A549 (cell line): Measurements from ENCODE around the gene GRXCR2.

Source experiments
- BHLHE40 ChIP-seq: IDR thresholded peaks from 2 replicates; pipeline ENCODE4 v1.6.1; 2012; ENCODE audit warnings: low read depth, low read length, inconsistent platforms
- CTCF ChIP-seq: fragments of >200 bp; sonication (Bioruptor Twin); formaldehyde crosslinking; IDR thresholded peaks from 3 replicates; pipeline ENCODE4 v1.5.1; 2016
- KDM1A ChIP-seq: fragments of 200-600 bp; sonication (generic); IDR thresholded peaks from 2 replicates; pipeline ENCODE4 v1.6.1; 2016; ENCODE audit warnings: low read depth, mild to moderate bottlenecking
- REST ChIP-seq: fragments of 200-600 bp; sonication (generic); IDR thresholded peaks from 2 replicates; pipeline ENCODE4 v1.6.1; 2016; ENCODE audit warnings: antibody characterized with exemption, mild to moderate bottlenecking, moderate library complexity

GRCh38 chr5:145918397-145918796 is 45.6 kb upstream of the GRXCR2 start:
- TF ChIP-seq REST (no peak), CTCF (no peak), BHLHE40 (no peak), KDM1A (no peak)
